ENCODE results near the gene ARL15. TPM values are rescaled to one million over a fixed set of nuclear protein-coding genes. Genes with fewer than 3 reads are reported as not detected.

The ARL15 gene
- total RNA-seq, 1 experiment from 2014 or later: 140 TPM

GRCh38 chr5:54341971-54342370 lies 31.6 kb upstream of the ARL15 start:
- Histone ChIP-seq H3K36me3 (ENCODE audit: control insufficient read depth, insufficient read depth, low read length) (no peaks in the 10 kb centered on the region), H3K9me3 (peaks cover 18% of the 10 kb centered on the region), H3K4me1 (no peaks in the 10 kb centered on the region), H3K27me3 (replicated peaks; ENCODE audit: control insufficient read depth, insufficient read depth, low read length) (no peaks in the 10 kb centered on the region), H3K4me3 (ENCODE audit: low read depth, low read length) (no peak overlapping the region)
- H3K4me3 Mint-ChIP-seq (ENCODE audit: unreplicated experiment): no peak overlapping the region
- ChIA-PET POLR2A (no interaction called here), CTCF (no interaction called here)
- H3K27me3 Mint-ChIP-seq (ENCODE audit: insufficient read depth, unreplicated experiment): no peaks in the 10 kb centered on the region
- H3K36me3 Mint-ChIP-seq (ENCODE audit: insufficient read depth, unreplicated experiment): peaks cover 5% of the 10 kb centered on the region
- H3K9me3 Mint-ChIP-seq (ENCODE audit: unreplicated experiment): peaks cover 39% of the 10 kb centered on the region
- no TSS peak for BruUV-seq (replicated peaks)
- DNase-seq: no peak
- TF ChIP-seq, protein P1, sequence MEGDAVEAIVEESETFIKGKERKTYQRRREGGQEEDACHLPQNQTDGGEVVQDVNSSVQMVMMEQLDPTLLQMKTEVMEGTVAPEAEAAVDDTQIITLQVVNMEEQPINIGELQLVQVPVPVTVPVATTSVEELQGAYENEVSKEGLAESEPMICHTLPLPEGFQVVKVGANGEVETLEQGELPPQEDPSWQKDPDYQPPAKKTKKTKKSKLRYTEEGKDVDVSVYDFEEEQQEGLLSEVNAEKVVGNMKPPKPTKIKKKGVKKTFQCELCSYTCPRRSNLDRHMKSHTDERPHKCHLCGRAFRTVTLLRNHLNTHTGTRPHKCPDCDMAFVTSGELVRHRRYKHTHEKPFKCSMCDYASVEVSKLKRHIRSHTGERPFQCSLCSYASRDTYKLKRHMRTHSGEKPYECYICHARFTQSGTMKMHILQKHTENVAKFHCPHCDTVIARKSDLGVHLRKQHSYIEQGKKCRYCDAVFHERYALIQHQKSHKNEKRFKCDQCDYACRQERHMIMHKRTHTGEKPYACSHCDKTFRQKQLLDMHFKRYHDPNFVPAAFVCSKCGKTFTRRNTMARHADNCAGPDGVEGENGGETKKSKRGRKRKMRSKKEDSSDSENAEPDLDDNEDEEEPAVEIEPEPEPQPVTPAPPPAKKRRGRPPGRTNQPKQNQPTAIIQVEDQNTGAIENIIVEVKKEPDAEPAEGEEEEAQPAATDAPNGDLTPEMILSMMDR (IDR thresholded peaks at IDR 0.05; ENCODE audit: insufficient read depth in 1 of 2, low read depth in 1 of 2, low read length in 1 of 2, severe bottlenecking in 1 of 2, unreplicated experiment in 1 of 2): no peak
- H3K4me1 Mint-ChIP-seq (ENCODE audit: low read depth, unreplicated experiment): no peaks in the 10 kb centered on the region
- intact Hi-C loops (cut with micrococcal nuclease; ENCODE audit: unreplicated experiment): no loop called here
- no peak overlapping the region for H3K27ac Mint-ChIP-seq (ENCODE audit: unreplicated experiment)

DNA sequence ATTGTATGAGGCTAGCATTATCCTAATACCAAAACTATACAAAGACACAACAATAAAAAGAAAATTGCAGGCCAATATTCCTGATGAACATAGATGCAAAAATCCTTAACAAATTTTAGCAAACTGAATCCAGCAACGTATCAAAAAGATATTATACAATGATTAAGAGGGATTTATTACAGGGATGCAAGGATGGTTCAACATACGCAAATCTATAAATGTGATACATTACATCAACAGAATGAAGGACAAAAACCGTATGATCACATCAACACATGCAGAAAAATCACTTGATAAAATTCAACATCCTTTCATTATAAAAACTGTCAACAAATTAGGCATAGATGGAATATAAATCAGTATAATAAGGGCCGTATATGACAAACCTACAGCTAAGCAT lies 27.1 kb upstream of the ARL15 start:
- TF ChIP-seq, protein P1 (IDR thresholded peaks at IDR 0.05; ENCODE audit: insufficient read depth in 1 of 2, low read depth in 1 of 2, low read length in 1 of 2, severe bottlenecking in 1 of 2, unreplicated experiment in 1 of 2): no peak
- ChIA-PET CTCF (no interaction called here), POLR2A (no interaction called here)
- no peaks in the 10 kb centered on the region for H3K36me3 Mint-ChIP-seq (ENCODE audit: insufficient read depth, unreplicated experiment)
- no peaks in the 10 kb centered on the region for H3K4me1 ChIP-seq
- no peak for DNase-seq
- no peaks in the 10 kb centered on the region for H3K27me3 Mint-ChIP-seq (ENCODE audit: insufficient read depth, unreplicated experiment)
- H3K4me3 ChIP-seq (ENCODE audit: low read depth, low read length): no peak overlapping the region
- H3K4me3 Mint-ChIP-seq (ENCODE audit: unreplicated experiment): no peak overlapping the region
- no peaks in the 10 kb centered on the region for H3K4me1 Mint-ChIP-seq (ENCODE audit: low read depth, unreplicated experiment)
- intact Hi-C loops (cut with micrococcal nuclease; ENCODE audit: unreplicated experiment): no loop called here
- no TSS peak for BruUV-seq (replicated peaks)
- H3K9me3 Mint-ChIP-seq (ENCODE audit: unreplicated experiment): peaks cover 41% of the 10 kb centered on the region
- H3K27ac Mint-ChIP-seq (ENCODE audit: unreplicated experiment): no peak overlapping the region
- no peaks in the 10 kb centered on the region for H3K36me3 ChIP-seq (ENCODE audit: control insufficient read depth, insufficient read depth, low read length)
- H3K27me3 ChIP-seq (replicated peaks; ENCODE audit: control insufficient read depth, insufficient read depth, low read length): no peaks in the 10 kb centered on the region
- H3K9me3 ChIP-seq: peaks cover 16% of the 10 kb centered on the region

DNA sequence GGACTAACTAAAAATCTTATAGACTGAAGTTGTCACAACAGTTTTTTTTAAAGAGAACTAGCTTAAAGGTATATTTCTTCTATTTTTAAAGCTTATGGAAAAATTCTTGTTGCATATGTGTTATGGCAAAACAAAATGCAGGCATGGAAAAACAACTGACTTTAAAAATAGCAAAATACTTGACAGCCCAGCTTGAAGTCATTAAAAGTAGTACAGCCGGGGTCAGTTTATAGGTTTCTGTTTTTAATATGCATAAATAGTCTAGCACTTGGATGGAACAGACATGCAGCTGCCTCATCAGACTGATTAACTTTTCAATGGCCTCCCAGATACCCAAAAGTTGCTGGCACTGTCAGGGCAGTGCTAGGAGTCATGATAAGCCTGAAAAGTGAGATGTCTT lies 22.3 kb upstream of the ARL15 start:
- ChIA-PET CTCF (interaction anchor here (0.7 kb wide), 1 partner anchor 141 kb away, joined by 3 read pairs; no protein-coding TSS in a partner anchor), POLR2A (no interaction called here)
- Mint-ChIP-seq H3K36me3 (ENCODE audit: insufficient read depth, unreplicated experiment) (peaks cover 6% of the 10 kb centered on the region), H3K27me3 (ENCODE audit: insufficient read depth, unreplicated experiment) (no peaks in the 10 kb centered on the region), H3K4me3 (ENCODE audit: unreplicated experiment) (no peak overlapping the region), H3K27ac (ENCODE audit: unreplicated experiment) (no peak overlapping the region), H3K9me3 (ENCODE audit: unreplicated experiment) (peaks cover 52% of the 10 kb centered on the region), H3K4me1 (ENCODE audit: low read depth, unreplicated experiment) (peaks cover 8% of the 10 kb centered on the region)
- DNase-seq: no peak
- H3K9me3 ChIP-seq: peaks cover 9% of the 10 kb centered on the region; the same call in 1 of the 2 replicates
- H3K4me3 ChIP-seq (ENCODE audit: low read depth, low read length): no peak overlapping the region
- no TSS peak for BruUV-seq (replicated peaks)
- intact Hi-C loops (cut with micrococcal nuclease; ENCODE audit: unreplicated experiment): no loop called here
- TF ChIP-seq, protein P1 (IDR thresholded peaks at IDR 0.05; ENCODE audit: insufficient read depth in 1 of 2, low read depth in 1 of 2, low read length in 1 of 2, severe bottlenecking in 1 of 2, unreplicated experiment in 1 of 2): no peak
- no peaks in the 10 kb centered on the region for H3K27me3 ChIP-seq (replicated peaks; ENCODE audit: control insufficient read depth, insufficient read depth, low read length)
- H3K36me3 ChIP-seq (ENCODE audit: control insufficient read depth, insufficient read depth, low read length): no peaks in the 10 kb centered on the region
- H3K4me1 ChIP-seq: peaks cover 17% of the 10 kb centered on the region

Data from Caco-2 (cell line).